ENCODE results near the gene SCAF1. TPM values are rescaled to one million over a fixed set of nuclear protein-coding genes. Genes with fewer than 3 reads are reported as not detected.

SCAF1 gene
- total RNA-seq, 2 donors from 2014 or later, result 14.3 to 22.3 TPM

DNA sequence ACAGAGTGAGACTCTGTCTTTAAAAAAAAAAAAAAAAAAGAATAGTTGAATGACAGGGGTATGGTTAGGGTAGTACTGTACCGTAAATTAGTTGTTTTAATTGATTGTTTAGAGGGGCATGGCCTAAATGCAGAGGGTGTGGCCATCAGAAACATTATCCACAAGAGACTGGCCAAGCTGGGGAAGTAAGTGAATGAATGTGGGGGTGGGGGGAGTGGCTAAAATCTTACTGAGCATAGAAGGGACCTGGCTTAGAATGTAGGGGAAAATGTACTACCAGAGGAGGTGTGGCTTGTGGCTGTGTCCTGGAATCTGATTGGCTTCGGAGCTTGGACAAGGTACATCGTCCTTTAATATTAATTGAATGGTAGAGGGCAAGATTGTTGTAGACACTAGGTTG lies 27.5 kb downstream of the SCAF1 start:
- Histone ChIP-seq H3K27me3 (no peaks in the 10 kb centered on the region), H3K27ac (no peak overlapping the region), H3K4me3 (no peak overlapping the region), H3K36me3 (peaks cover 6% of the 10 kb centered on the region), H3K4me1 (peaks cover 0 to 28% of the 10 kb centered on the region in 2 donors), H3K9me3 (no peaks in the 10 kb centered on the region)
- TF ChIP-seq CTCF (IDR thresholded peaks at IDR 0.05), result no peak
- no peak for DNase-seq (ENCODE audit: low spot score)

- H3K27me3 ChIP-seq, result no peaks in the 10 kb centered on the region
Observed at GRCh38 chr19:49672131-49672919, 30.3 kb downstream of the SCAF1 start.

DNA sequence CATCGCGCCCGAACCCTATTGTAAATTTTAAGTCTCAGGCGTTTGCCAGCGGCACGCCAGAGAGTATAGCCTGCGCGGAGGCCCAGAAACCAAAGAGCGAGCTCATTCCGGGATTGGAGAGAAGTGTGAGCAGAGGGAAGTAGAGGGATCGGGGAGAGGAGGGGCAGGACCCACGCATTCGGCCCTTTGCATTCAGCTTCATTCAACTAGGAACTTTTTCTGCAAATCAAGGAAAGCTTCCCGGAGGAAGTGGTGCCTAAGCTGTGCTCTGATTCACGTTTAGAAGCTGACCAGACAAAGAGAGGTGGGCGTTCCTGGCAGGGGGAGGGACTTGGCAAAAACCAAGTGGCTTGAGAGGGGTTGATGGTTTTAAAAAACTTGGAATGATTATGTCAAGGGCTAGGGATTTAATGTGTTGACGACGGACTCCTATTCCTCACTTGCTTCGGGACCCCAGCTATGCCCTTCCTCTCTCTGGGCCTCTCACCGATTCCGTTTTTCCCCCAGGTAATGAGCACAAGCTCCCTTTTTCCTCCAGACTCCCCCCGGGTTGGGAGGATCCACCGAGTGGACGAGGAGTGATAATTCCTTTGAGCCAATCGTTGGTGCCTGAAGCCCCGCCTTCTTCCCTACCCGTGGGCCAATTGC lies 34.3 kb downstream of the SCAF1 start:
- no peak for TF ChIP-seq CTCF (IDR thresholded peaks at IDR 0.05)
- DNase-seq (ENCODE audit: low spot score), result peak; percentile 92
- H3K4me1 ChIP-seq, result peaks cover 0 to 52% of the 10 kb centered on the region in 2 donors
- H3K36me3 ChIP-seq, result peaks cover 5% of the 10 kb centered on the region
- peak overlapping the region; percentile 8 to 43 for H3K4me3 ChIP-seq
- peak overlapping the region; percentile 87 to 88 for H3K27ac ChIP-seq
- H3K9me3 ChIP-seq, result no peaks in the 10 kb centered on the region
- no peaks in the 10 kb centered on the region for H3K27me3 ChIP-seq

More at GRCh38 chr19:49672131-49672919, 30.3 kb downstream of the SCAF1 start:
- peak overlapping the region in 1 of 2 donors; percentile 11 for H3K4me3 ChIP-seq
- TF ChIP-seq CTCF (IDR thresholded peaks at IDR 0.05), result peak; percentile 91
- no peaks in the 10 kb centered on the region for H3K9me3 ChIP-seq
- H3K4me1 ChIP-seq, result peaks cover 0 to 15% of the 10 kb centered on the region in 2 donors
- DNase-seq (ENCODE audit: low spot score), result peak; percentile 66
- peaks cover 6% of the 10 kb centered on the region for H3K36me3 ChIP-seq
- peak overlapping the region; percentile 33 to 36 for H3K27ac ChIP-seq

- H3K27ac ChIP-seq, result peak overlapping the region; percentile 98
- H3K36me3 ChIP-seq, result peaks cover 11% of the 10 kb centered on the region
- no peak for TF ChIP-seq CTCF (IDR thresholded peaks at IDR 0.05)
- H3K9me3 ChIP-seq, result no peaks in the 10 kb centered on the region
- H3K27me3 ChIP-seq, result no peaks in the 10 kb centered on the region
- peak overlapping the region; percentile 99 for H3K4me3 ChIP-seq
- peaks cover 0 to 57% of the 10 kb centered on the region in 2 donors for H3K4me1 ChIP-seq
- peak; percentile 100 for DNase-seq (ENCODE audit: low spot score)
Observed at GRCh38 chr19:49676784-49677230, 34.8 kb downstream of the SCAF1 start.

- peak within 1 kb of the TSS; percentile 98 for H3K27ac ChIP-seq
- peak within 1 kb of the TSS; percentile 99 for H3K4me3 ChIP-seq
- peaks cover 16% of the 10 kb centered on the region for H3K36me3 ChIP-seq
- TF ChIP-seq CTCF (IDR thresholded peaks at IDR 0.05), result no peak
- H3K9me3 ChIP-seq, result no peaks in the 10 kb centered on the region
- no peaks in the 10 kb centered on the region for H3K27me3 ChIP-seq
- no peak for DNase-seq (ENCODE audit: low spot score)
- peaks cover 0 to 54% of the 10 kb centered on the region in 2 donors for H3K4me1 ChIP-seq
Observed at GRCh38 chr19:49677231-49677900, 35.4 kb downstream of the SCAF1 start, which contains the start of gene PRMT1. PRMT1 (plus strand) TSS chr19:49677271; CDS start chr19:49677281, 10 bp downstream.

Data from right atrium auricular region (tissue), 2 donors.